CD4-positive, alpha-beta T cell treated with Interferon gamma for 1 hour (primary cell): ENCODE data around the gene SYMPK.
A peak's percentile ranks its signal among the peaks of the same experiment; 100 is the strongest.
"Not testable (repeated sequence)": the region's sequence is repeated elsewhere in the genome, so short reads cannot be mapped to it uniquely, and the experiment has no call there.

Source experiments
- DNase-seq: peaks from one replicate; pipeline ENCODE4 v3.0.0-alpha.2; 2020

SYMPK gene

DNA sequence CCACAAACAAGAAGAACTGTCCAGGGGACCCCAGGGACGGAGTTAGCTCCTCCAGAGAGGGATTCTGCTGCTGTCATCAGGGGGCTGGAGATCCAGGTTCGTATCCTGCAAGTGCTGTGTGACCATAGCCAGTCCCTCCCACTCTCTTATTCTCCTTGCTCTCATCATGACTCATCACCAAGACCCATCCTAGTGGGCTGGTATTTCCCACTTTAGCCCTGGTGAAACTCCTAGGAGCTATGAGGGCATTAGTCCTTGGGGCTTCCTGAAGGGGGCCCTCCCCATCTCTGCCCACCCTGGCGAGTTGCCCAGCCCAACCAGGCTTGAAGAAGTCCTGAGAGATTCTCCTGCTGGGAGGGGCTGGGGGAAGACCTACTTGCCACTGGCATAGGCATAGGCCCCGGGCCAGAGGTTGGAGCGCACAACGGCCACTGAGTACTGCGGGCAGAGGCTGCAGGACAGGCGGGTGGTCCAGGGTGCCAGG lies 62.8 kb downstream of the SYMPK start:
- no peak for DNase-seq

DNA sequence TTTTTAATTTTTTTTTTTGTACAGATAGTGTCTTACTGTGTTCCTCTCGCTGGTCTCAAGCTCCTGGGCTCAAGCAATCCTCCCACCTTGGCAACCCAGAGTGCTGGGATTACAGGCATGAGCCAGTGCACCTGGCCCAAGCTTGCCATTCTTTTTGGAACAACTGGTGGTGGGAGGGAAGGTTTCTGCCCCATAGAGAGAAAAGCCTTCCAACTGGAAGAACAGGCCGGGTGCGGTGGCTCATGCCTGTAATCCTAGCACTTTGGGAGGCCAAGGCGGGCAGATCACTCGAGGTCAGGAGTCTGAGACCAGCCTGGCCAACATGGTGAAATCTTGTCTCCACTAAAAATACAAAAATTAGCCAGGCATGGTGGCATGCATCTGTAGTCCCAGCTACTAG lies 63.4 kb downstream of the SYMPK start:
- not testable (repeated sequence) for DNase-seq

DNA sequence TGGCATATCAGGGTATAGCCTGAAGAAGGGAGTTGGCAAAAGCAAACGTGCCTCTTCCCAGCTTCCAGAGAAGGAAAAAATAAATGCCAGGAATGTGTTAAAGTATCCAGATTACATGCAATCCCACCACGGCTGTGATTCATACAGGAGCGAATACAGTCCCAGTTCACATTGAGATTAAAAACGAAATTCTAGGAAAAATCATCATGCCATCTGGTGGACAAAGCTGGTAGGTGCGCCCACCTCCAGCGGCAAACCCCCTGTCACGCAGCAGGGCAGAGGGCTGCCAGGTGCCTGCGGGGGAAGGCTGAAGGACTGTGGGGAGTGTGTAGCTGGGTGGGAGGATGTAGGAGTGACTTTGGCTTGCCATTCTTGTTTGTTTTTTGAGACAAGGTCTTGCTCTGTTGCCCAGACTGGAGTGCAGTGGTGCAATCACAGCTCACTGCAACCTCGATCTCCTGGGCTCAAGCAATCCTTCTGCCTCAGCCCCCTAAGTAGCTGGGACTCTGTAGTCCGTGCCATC lies 63.9 kb downstream of the SYMPK start:
- DNase-seq = peak; percentile 58

DNA sequence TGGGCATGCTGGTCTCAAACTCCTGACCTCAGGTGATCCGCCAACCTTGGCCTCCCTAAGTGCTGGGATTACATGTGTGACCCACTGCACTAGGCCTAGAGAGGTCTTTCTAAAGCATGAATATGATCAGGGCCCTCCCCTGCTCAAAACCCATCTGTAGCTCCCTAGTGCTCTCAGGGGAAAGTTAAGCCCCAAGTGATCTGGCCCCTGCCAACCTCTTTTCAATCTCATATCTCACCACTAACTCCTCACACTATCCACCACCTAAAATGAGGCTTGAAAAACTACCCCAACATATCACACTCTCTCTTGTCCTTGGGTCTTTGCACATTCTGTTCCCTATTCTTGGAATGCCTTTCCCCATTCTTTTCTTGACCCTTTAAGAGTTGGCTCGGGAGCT lies 68.3 kb downstream of the SYMPK start:
- no peak for DNase-seq

DNA sequence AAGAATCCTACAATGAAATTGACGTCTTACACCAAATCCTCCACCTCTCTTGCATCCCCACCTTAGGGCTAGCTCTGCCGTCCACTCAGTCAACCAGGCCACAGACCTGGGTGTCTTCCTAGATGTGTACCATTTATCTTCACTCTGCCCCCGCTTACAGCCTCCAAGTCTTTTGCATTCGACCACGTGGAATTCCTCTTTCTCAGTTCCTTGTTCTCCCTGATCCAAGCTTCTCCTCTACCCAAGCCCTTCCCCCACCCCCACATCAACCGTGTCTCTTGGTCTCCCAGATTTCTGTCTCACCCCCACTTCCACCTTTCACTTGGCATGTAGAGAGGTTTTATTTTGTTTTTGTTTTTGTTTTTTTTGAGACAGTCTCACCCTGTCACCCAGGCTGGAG lies 69.1 kb downstream of the SYMPK start:
- no peak for DNase-seq

DNA sequence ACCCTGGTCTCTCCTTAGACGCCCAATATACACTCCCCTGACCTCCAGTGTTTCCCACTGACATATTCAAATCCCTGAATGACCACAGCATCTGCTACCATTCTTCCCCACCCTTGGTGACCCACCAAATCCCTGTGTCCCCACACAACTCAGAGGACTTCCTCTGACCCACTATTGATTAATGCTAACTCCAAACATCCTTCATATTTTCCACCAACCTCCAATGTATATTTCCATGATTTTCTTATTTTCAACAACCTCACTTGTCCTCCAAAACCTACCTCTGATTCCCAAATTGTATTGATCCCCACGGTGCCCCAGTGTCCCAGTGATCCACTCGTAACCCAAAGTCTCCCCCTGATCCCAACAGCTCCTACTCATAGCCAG lies 69.8 kb downstream of the SYMPK start:
- DNase-seq = no peak

DNA sequence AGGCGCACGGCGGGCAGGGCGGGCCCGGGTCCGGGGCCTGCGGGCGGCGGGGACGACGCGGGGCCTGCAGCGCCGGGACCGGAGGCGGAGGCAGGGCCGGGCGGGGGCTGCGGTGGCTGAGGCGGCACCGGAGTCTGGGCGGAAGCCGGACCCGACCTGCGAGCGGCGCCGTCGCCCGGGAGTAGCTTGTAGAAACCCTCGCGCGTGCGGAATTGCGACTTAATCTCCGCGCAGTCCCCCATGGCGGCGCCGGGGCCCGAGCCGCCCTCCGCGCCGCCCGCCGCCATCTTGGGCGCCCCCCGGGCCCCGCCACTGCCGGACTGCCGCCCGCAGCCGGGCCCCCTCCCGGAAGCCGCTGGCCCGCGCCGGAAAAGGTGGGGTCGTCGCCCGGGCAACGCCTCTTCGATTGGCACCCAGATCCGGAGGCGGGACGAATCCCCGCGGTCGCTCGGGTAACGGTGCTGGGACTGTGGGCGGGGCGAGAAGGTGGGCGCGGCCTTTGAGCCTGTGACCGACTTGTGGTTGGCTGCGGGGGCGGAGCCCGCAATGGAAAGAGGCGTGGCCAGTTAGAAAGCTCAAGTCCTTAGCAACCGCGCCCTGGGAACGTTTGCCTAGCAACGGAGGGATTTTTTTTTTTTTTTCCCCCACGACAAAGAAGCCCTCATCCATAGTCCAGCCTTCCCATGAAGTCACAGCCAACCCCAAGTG lies 70.3 kb downstream of the SYMPK start, which contains the start of gene DMWD:
Gene DMWD, minus strand, starts transcription at position 376 of the 708 bp plus-strand sequence. Its CDS starts 89 bp downstream, at position 287.
- DNase-seq = peak; percentile 99

DNA sequence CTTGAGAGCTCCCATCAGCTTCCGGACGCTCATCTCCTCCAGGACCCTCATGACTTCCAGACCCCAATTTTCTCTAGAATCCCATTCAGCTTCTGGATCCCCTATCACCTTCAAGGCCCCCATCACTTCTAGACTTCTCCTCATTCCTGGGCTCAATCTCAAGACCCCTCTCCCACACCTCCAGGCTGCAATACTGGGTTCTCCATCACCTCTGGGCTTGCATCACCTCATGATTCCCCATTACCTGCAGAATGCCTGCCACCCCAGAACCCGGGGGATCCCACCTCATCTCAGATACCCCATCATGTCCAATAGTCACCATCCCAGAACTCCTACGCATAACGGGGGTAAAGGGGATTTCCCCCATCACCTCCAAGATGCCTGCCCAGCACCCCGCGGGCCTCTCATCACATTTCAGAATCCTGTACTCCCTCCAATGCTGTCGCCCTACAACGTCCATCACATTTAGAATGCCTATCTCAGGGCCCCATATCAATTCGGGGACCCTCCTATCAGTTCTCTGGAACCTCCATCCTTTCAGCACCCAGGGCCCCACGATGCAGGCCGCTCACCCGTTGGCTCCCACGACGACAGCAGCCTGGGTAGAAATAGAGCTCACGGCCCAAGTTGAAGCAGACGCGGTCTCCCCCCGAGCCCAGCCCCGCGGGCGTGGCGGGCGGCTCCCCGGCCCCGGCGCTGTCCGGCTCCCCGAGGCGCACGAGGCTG lies 71.0 kb downstream of the SYMPK start:
- no peak for DNase-seq

DNA sequence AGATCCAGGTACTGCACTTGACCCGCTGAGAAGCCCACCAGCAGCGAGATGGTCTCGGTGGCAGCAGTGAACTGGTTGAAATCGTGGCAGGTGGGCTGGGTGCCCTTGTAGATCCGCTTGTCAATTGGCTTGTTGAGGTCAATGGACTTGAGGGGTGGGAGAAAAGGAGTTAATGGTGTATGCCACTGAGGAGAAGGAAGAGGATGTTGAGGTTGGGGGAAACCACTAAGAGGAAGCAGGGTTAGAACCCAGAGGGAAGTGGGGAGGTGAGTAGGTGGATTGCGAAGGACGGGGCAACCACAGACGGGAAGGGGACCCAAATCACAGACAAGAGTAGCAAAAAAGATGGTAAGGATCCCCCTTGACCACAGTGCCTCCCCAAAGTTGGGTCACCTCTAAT lies 72.0 kb downstream of the SYMPK start:
- peak; percentile 58 for DNase-seq

DNA sequence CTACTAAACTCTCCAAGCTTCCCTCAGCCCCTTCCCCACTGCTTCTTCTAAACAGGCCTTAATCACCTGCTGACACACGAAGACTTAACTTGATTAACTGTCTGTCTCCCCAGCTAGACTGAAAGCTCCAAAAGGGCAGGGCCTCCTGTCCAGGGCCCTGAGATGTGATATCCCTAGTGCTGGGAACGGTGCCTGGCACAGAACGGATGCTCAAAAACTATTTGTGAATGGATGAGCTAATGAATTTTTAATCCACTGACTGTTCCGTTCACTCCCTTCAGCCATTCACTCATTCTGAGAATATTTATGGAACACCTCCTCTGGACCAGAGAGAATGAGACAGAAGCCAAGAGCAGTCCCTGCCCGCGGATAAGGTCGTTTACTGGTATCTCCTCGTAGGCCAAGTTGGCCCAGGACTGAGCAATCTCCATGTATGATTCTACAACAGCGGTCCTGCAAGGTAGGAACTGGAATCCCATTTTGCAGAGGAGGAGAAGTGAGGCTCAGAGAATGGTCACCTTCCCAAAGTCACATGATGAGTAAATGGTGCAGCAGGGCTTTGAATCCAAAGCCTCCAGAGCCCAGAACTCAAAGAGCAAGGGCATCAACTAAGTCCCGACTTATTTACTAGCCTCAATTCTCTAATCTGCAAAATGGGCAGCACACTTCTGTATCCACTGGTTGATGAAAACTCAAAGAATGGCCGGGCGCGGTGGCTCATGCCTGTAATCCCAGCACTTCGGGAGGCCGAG lies 73.7 kb downstream of the SYMPK start:
- no peak for DNase-seq

DNA sequence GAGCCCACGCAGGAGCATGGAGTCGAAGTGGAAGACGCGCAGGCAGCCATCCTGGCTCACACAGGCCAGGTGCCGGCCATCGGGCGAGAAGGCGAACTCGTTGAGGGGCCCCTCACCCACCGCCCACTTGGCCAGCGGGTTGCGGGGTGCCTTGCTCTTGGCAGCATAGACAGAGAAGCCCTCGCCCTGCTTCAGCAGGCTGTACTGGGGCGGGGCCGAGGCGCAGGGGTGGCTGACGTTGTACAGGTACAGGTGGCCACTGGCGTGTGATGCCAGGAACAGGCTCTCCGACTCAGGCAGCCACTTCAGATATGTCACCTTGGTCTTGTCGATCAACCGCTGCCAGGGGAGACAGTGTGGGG lies 76.4 kb downstream of the SYMPK start:
- DNase-seq = no peak

DNA sequence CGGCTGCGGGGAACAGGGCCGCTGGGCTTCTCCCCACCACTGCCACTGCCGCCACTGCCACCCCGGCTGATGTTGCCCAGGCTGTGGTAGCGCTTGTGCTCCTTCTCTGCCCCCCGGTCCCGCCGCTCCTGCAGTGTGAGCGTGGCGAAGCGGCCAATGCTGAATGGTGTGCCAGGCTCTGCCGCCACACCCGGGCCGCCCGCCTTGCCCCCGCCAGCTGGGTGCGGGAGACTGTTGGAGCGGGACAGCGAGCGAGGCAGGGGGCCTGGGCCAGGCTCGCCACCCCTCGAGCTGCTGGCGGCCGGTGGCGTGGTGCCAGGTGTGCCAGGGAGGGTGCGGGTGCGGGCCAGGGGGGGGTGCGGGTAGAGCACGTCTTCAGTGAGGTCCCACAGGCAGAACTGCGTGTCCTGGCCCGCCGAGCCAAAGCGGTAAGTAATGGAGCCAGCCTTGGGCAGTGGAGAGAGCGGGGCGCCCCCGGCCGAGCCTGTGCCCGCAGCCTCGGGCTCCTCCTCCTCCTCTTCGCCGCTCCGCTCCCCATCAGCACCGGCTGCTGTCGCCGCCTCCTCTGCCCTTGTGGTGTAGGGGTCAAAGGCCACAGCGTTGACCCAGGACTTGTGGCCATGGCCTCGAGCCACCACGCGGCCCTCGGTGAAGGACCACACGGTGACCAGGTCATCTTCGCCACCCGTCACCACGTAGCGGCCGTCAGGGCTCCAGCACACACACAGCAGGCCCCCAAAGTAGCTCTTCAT lies 77.0 kb downstream of the SYMPK start:
- no peak for DNase-seq

DNA sequence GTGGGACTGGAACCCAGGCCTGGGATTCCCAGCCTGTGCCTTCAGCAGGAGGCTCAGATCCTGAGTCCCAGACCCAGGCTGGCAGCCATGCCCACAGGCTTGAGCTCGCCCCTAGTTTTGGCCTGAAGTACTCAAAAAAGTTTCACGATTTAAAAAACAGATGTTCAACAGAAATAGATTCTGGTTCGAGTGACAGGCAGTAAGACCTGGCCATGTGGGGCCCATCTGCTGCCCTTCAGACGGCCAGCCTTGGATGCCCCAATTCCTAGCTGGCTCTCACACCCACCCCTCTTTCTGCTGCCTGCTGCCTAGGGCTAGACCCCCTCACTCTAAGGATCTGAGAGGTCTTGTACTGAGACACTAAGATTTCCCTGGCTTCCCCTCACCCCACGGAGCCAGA lies 77.8 kb downstream of the SYMPK start:
- no peak for DNase-seq

DNA sequence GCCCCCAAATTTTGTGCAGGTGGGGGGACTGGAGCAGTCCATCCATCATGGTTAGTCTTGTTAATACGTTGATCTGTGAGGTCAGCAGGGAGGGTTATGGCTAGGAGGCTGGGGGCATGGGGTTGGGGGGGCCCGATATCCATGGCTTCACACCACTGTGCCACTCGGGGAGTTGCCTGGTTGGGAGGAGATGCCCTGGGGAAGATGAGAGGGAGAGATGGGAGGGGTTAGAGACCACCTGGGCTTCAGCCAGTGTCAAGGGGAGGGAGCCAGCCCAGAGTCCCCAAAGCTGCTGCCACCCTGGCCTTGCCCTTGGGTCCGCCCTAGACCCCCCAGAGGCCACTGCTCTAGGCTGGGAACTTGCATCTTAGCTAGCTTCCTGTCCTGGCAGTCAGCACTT lies 78.9 kb downstream of the SYMPK start:
- DNase-seq = no peak

DNA sequence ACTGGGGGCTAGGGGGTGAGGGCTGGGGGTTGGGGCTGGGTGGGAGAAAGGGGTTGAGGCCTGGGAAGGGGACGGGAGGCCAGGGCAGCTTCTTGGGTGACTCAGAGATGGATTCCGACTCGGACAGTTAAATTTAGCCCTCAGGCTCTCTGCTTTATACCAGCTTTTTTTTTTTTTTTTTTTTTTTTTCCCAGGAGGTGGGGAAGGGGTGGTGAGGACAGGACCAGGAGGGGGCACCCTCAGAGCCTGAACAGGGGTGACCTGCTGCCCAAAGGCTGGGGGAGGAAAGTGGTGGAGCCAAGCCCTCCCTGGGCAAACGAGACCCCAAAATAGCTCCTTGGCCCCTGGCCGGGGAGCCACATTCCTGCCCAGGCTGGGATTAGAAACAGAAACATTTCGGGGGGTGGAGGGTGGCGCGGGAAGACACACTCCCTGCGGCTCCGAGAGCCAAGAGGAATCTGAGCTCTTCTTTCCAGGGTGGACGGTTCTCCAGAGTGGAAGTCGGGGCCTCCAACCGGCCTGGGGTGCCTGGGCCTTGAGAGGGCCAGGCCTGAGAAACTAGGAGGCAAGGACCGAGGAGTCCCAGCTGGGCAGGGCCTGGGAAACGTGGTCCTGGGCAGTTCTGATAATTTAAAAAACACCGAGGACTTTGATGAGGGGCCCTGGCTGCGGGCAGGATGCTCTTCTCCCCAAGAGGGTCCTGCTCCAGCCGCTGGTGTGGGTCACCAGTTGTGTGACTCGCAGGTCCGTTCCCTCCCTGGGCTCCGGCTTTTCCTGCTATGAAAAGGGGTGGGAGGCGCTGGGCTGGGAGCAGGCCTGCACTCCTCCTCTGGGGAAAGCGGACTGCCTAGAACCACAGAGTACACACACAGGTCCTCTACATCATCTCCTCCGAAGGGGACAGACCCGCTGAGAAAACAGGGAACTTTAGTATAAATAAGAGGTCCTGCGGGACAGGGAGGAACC lies 79.8 kb downstream of the SYMPK start:
- DNase-seq = no peak

DNA sequence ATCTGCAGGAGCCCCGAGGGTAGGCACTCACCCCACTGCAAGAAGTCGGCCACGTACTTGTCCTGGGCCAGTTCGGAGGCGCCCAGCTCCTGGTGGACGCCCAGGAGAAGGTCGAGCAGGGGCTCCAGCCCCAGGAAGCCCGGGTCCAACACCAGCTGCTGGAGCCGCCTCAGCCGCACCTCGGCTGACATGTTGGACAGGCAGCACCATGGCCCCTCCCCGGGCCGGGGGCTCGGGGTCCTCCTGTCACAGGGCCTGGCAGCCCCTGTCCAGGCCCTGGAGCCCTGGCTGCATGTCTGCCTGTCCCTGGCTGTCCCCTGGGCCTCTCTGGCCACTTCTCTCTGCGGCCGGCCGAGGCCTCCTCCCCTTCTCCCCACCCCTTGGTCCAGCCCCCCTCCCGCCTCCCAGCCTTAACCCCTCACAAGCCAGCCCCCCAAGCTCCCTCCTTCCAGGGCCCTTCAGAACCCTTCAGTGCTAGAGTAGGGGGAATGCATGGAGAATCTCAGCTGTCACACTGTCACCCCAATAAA lies 80.7 kb downstream of the SYMPK start, which contains the start of gene DMPK:
Gene DMPK, minus strand, starts transcription at position 329 of the 530 bp plus-strand sequence. Its CDS starts 138 bp downstream, at position 191.
- no peak for DNase-seq

DNA sequence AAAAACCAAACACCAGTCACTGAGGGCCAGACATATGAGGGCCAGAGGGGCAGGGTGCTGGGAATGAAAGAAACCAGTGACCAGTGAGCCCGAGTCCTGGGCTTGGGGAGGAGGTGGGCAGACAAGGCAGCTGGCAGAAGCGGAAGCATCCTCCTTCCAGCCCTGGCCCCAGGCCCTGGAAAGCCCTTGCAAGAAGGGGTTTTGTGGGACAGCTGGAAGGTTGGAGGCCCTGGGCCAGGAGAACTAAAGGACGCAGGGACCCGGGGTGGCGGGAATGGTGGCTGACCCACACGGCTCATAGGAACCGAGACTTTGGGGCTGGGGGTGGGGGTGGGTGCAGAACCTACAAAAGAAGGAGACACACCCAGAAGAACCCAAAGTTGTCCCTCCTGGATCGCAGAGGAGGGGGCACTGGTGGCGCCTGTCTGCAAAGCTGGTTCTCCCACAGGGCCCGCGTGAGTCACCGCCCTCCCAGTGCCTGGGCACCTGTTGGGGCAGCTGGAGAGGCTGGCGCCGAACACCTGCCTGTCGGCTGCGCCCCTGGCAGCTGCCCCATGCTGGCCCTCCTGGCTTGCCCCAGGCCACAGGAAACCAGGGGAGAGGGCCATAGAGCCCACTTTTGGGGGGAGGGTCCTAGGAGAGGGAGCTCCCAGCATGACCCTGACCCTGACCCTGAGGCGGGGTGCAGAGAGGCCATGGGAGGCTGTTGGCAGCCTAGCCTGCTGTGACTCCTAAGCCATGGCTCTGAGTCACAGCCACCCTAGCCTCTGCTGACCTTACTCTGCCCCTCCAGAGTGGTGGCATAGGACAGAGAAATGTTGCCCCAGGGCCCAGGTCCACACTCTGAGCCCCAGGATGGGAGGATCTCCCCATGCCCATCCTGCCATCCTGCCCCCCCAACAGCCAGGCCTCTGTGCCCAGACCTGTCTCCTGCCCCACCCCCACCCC lies 81.5 kb downstream of the SYMPK start:
- DNase-seq = no peak

DNA sequence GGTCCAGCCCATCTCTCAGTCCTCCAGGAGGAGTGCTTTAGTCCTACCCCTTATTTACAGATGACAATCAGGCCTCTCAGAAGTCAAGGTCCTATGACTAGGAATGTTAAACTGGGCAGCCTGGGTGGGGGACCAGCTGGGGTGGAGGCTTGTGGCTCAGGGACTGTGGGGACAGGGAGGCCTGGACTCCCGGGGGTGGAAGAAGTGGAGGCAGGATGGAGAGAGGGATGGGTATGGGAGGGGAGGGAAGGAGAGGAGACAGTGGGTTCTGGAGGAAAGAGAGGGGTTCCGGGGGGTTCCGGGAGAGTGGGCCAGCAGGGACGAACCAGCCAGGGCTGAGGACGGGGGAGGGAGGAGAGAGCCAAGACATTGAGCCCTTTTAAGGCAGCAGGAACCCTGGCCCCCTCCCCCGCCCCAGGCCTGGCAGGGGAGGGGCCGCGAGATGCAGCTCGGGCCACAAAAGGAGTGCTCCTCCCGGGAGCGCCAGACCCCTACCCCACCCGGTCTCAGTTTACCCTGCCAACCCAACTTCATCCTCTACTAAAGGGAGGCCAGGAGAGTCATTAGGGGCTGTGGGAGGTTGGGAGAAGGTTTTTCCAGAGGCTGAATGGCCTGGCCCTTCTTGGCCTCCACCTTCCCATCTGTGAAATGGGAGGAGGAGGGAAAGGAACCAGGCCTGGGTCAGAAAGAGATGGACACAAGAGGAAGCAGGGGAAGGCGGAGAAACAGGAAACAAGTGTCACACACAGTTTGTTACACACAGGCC lies 82.3 kb downstream of the SYMPK start:
- no peak for DNase-seq

DNA sequence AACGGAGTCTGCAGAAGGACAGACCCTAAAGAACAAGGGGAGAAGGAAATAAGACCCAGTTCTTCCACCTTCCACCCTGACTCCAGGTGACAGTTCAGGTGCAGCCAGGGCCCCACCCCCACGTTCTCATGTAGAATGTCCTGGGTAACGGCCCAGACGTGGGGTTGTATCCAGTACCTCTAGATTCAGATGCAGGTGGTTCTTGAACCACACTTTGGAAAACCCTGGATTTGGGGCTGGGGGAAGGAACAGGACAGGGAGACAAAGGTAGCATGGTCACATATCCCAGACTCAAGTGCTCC lies 82.8 kb downstream of the SYMPK start:
- DNase-seq = no peak
